ENCODE results near the gene PLPPR3.

Gene PLPPR3

GRCh38 chr19:821825-822503, at the start of gene PLPPR3:
TSS of gene PLPPR3 (minus strand) at chr19:821955. CDS start at chr19:821559, 396 bp downstream.
- Histone ChIP-seq H3K9me3 (ENCODE audit: low read length) (no peaks in the 10 kb centered on the region), H3K27ac (ENCODE audit: low read depth, low read length) (no peak within 1 kb of the TSS), H3K27me3 (ENCODE audit: control insufficient read depth in 1 of 2, insufficient read depth in 2 of 2, low read length in 2 of 2) (peaks cover 6 to 26% of the 10 kb centered on the region in 2 donors), H3K9ac (ENCODE audit: low read length) (no peak within 1 kb of the TSS), H3K4me1 (ENCODE audit: insufficient read depth, low read length) (no peaks in the 10 kb centered on the region), H3K4me3 (ENCODE audit: low read depth in 1 of 2, low read length in 2 of 2) (no peak within 1 kb of the TSS), H3K36me3 (ENCODE audit: insufficient read depth, low read length) (no peaks in the 10 kb centered on the region)

- Histone ChIP-seq H3K4me1 (ENCODE audit: insufficient read depth, low read length) (peaks cover 9% of the 10 kb centered on the region), H3K9me3 (ENCODE audit: low read length) (no peaks in the 10 kb centered on the region), H3K36me3 (ENCODE audit: insufficient read depth, low read length) (peaks cover 37% of the 10 kb centered on the region)
Observed at GRCh38 chr19:870963-871401, 49.2 kb upstream of the PLPPR3 start.

GRCh38 chr19:870314-870713, 48.6 kb upstream of the PLPPR3 start:
- no peak overlapping the region for H3K4me3 ChIP-seq (ENCODE audit: low read depth in 1 of 2, low read length in 2 of 2)
- H3K9ac ChIP-seq (ENCODE audit: low read length): no peak overlapping the region
- peaks cover 9% of the 10 kb centered on the region for H3K4me1 ChIP-seq (ENCODE audit: insufficient read depth, low read length)
- no peaks in the 10 kb centered on the region for H3K27me3 ChIP-seq (ENCODE audit: control insufficient read depth in 1 of 2, insufficient read depth in 2 of 2, low read length in 2 of 2)
- no peaks in the 10 kb centered on the region for H3K9me3 ChIP-seq (ENCODE audit: low read length)
- peaks cover 35% of the 10 kb centered on the region for H3K36me3 ChIP-seq (ENCODE audit: insufficient read depth, low read length)
- peak overlapping the region; percentile 86 for H3K27ac ChIP-seq (ENCODE audit: low read depth, low read length)

More at GRCh38 chr19:870963-871401, 49.2 kb upstream of the PLPPR3 start:
- peak overlapping the region; percentile 68 for H3K27ac ChIP-seq (ENCODE audit: low read depth, low read length)
- no peak overlapping the region for H3K4me3 ChIP-seq (ENCODE audit: low read depth in 1 of 2, low read length in 2 of 2)
- H3K9ac ChIP-seq (ENCODE audit: low read length): no peak overlapping the region
- H3K27me3 ChIP-seq (ENCODE audit: control insufficient read depth in 1 of 2, insufficient read depth in 2 of 2, low read length in 2 of 2): no peaks in the 10 kb centered on the region

GRCh38 chr19:869245-870177, 47.8 kb upstream of the PLPPR3 start:
- H3K4me1 ChIP-seq (ENCODE audit: insufficient read depth, low read length): peaks cover 9% of the 10 kb centered on the region
- H3K27me3 ChIP-seq (ENCODE audit: control insufficient read depth in 1 of 2, insufficient read depth in 2 of 2, low read length in 2 of 2): no peaks in the 10 kb centered on the region
- H3K4me3 ChIP-seq (ENCODE audit: low read depth in 1 of 2, low read length in 2 of 2): no peak overlapping the region
- H3K27ac ChIP-seq (ENCODE audit: low read depth, low read length): peak overlapping the region; percentile 86
- no peak overlapping the region for H3K9ac ChIP-seq (ENCODE audit: low read length)
- peaks cover 32% of the 10 kb centered on the region for H3K36me3 ChIP-seq (ENCODE audit: insufficient read depth, low read length)
- no peaks in the 10 kb centered on the region for H3K9me3 ChIP-seq (ENCODE audit: low read length)

- H3K9ac ChIP-seq (ENCODE audit: low read length): no peak overlapping the region
- H3K27me3 ChIP-seq (ENCODE audit: control insufficient read depth in 1 of 2, insufficient read depth in 2 of 2, low read length in 2 of 2): no peaks in the 10 kb centered on the region
- peak overlapping the region; percentile 86 for H3K27ac ChIP-seq (ENCODE audit: low read depth, low read length)
- peaks cover 12% of the 10 kb centered on the region for H3K4me1 ChIP-seq (ENCODE audit: insufficient read depth, low read length)
- no peaks in the 10 kb centered on the region for H3K9me3 ChIP-seq (ENCODE audit: low read length)
- H3K36me3 ChIP-seq (ENCODE audit: insufficient read depth, low read length): peaks cover 25% of the 10 kb centered on the region
- no peak overlapping the region for H3K4me3 ChIP-seq (ENCODE audit: low read depth in 1 of 2, low read length in 2 of 2)
Observed at GRCh38 chr19:868458-869244, 46.9 kb upstream of the PLPPR3 start.

- Histone ChIP-seq H3K4me3 (ENCODE audit: low read depth in 1 of 2, low read length in 2 of 2) (no peak overlapping the region), H3K9ac (ENCODE audit: low read length) (no peak overlapping the region), H3K36me3 (ENCODE audit: insufficient read depth, low read length) (peaks cover 21% of the 10 kb centered on the region), H3K9me3 (ENCODE audit: low read length) (no peaks in the 10 kb centered on the region), H3K4me1 (ENCODE audit: insufficient read depth, low read length) (peaks cover 13% of the 10 kb centered on the region), H3K27me3 (ENCODE audit: control insufficient read depth in 1 of 2, insufficient read depth in 2 of 2, low read length in 2 of 2) (peaks cover 0 to under 1% of the 10 kb centered on the region in 2 donors), H3K27ac (ENCODE audit: low read depth, low read length) (no peak overlapping the region)
Observed at GRCh38 chr19:867855-868457, 46.2 kb upstream of the PLPPR3 start.

- Histone ChIP-seq H3K4me1 (ENCODE audit: insufficient read depth, low read length) (peaks cover 16% of the 10 kb centered on the region), H3K9ac (ENCODE audit: low read length) (no peak overlapping the region), H3K27ac (ENCODE audit: low read depth, low read length) (no peak overlapping the region), H3K27me3 (ENCODE audit: control insufficient read depth in 1 of 2, insufficient read depth in 2 of 2, low read length in 2 of 2) (peaks cover 0 to 6% of the 10 kb centered on the region in 2 donors), H3K9me3 (ENCODE audit: low read length) (no peaks in the 10 kb centered on the region), H3K36me3 (ENCODE audit: insufficient read depth, low read length) (peaks cover 21% of the 10 kb centered on the region), H3K4me3 (ENCODE audit: low read depth in 1 of 2, low read length in 2 of 2) (no peak overlapping the region)
Observed at GRCh38 chr19:867301-867793, 45.6 kb upstream of the PLPPR3 start.

GRCh38 chr19:866769-867300, 45.1 kb upstream of the PLPPR3 start:
- H3K4me3 ChIP-seq (ENCODE audit: low read depth in 1 of 2, low read length in 2 of 2): no peak overlapping the region
- no peaks in the 10 kb centered on the region for H3K9me3 ChIP-seq (ENCODE audit: low read length)
- H3K36me3 ChIP-seq (ENCODE audit: insufficient read depth, low read length): peaks cover 21% of the 10 kb centered on the region
- H3K27ac ChIP-seq (ENCODE audit: low read depth, low read length): no peak overlapping the region
- peaks cover 0 to 7% of the 10 kb centered on the region in 2 donors for H3K27me3 ChIP-seq (ENCODE audit: control insufficient read depth in 1 of 2, insufficient read depth in 2 of 2, low read length in 2 of 2)
- peaks cover 16% of the 10 kb centered on the region for H3K4me1 ChIP-seq (ENCODE audit: insufficient read depth, low read length)
- no peak overlapping the region for H3K9ac ChIP-seq (ENCODE audit: low read length)

GRCh38 chr19:863315-863620, 41.5 kb upstream of the PLPPR3 start:
- H3K4me3 ChIP-seq (ENCODE audit: low read depth in 1 of 2, low read length in 2 of 2): no peak overlapping the region
- no peaks in the 10 kb centered on the region for H3K9me3 ChIP-seq (ENCODE audit: low read length)
- peaks cover 7% of the 10 kb centered on the region for H3K4me1 ChIP-seq (ENCODE audit: insufficient read depth, low read length)
- H3K9ac ChIP-seq (ENCODE audit: low read length): no peak overlapping the region
- no peak overlapping the region for H3K27ac ChIP-seq (ENCODE audit: low read depth, low read length)
- H3K27me3 ChIP-seq (ENCODE audit: control insufficient read depth in 1 of 2, insufficient read depth in 2 of 2, low read length in 2 of 2): peaks cover 6 to 40% of the 10 kb centered on the region in 2 donors
- peaks cover 6% of the 10 kb centered on the region for H3K36me3 ChIP-seq (ENCODE audit: insufficient read depth, low read length)

GRCh38 chr19:862581-863314, 41.0 kb upstream of the PLPPR3 start:
- peaks cover 7% of the 10 kb centered on the region for H3K4me1 ChIP-seq (ENCODE audit: insufficient read depth, low read length)
- H3K9me3 ChIP-seq (ENCODE audit: low read length): no peaks in the 10 kb centered on the region
- H3K27ac ChIP-seq (ENCODE audit: low read depth, low read length): no peak overlapping the region
- peaks cover 6% of the 10 kb centered on the region for H3K36me3 ChIP-seq (ENCODE audit: insufficient read depth, low read length)
- peaks cover 8 to 41% of the 10 kb centered on the region in 2 donors for H3K27me3 ChIP-seq (ENCODE audit: control insufficient read depth in 1 of 2, insufficient read depth in 2 of 2, low read length in 2 of 2)
- no peak overlapping the region for H3K4me3 ChIP-seq (ENCODE audit: low read depth in 1 of 2, low read length in 2 of 2)
- no peak overlapping the region for H3K9ac ChIP-seq (ENCODE audit: low read length)

Data from muscle layer of colon (tissue), 2 donors.